Measurements from ENCODE around the gene LIX1. TPM values are rescaled to one million over a fixed set of nuclear protein-coding genes. Genes with fewer than 3 reads are reported as not detected.

LIX1 gene
- total RNA-seq, 1 donor from 2014 or later: 0.59 TPM

GRCh38 chr5:97151370-97151769 is 9.0 kb upstream of the LIX1 start:
- no peak overlapping the region for H3K4me2 ChIP-seq (ENCODE audit: low read length)
- H3K27ac ChIP-seq (ENCODE audit: low read depth, low read length): no peak overlapping the region
- no peaks in the 10 kb centered on the region for H3K27me3 Mint-ChIP-seq (ENCODE audit: low read depth, unreplicated experiment)
- no peaks in the 10 kb centered on the region for H3K4me1 ChIP-seq (ENCODE audit: insufficient read depth, low read length)
- TF ChIP-seq EZH2 (IDR thresholded peaks at IDR 0.05; ENCODE audit: insufficient read depth, low read length) (no peak), CTCF (IDR thresholded peaks at IDR 0.05; ENCODE audit: insufficient read depth, low read depth, low read length) (no peak)
- H3K79me2 ChIP-seq (ENCODE audit: insufficient read depth, low read length): no peaks in the 10 kb centered on the region
- H3K27me3 ChIP-seq (ENCODE audit: insufficient read depth, low read length): no peaks in the 10 kb centered on the region
- FAIRE-seq: no peak
- no peaks in the 10 kb centered on the region for H3K9me3 ChIP-seq (ENCODE audit: insufficient read depth, low read depth, low read length)
- no peaks in the 10 kb centered on the region for H4K20me1 ChIP-seq (ENCODE audit: insufficient read depth, low read length)
- H3K4me3 Mint-ChIP-seq (ENCODE audit: unreplicated experiment): no peak overlapping the region
- no peaks in the 10 kb centered on the region for H3K9me3 Mint-ChIP-seq (ENCODE audit: unreplicated experiment)
- no peak for DNase-seq (ENCODE audit: low read depth)
- H3K9ac ChIP-seq (ENCODE audit: low read length): no peak overlapping the region
- no peak overlapping the region for H2AFZ ChIP-seq (ENCODE audit: low read depth, low read length)
- H3K4me3 ChIP-seq (ENCODE audit: insufficient read depth, low read depth, low read length): no peak overlapping the region
- H3K4me1 Mint-ChIP-seq (ENCODE audit: low read depth, unreplicated experiment): no peaks in the 10 kb centered on the region
- H3K36me3 ChIP-seq (ENCODE audit: insufficient read depth, low read length): no peaks in the 10 kb centered on the region
- H3K36me3 Mint-ChIP-seq (ENCODE audit: low read depth, unreplicated experiment): peaks cover 1% of the 10 kb centered on the region
- no peak overlapping the region for H3K27ac Mint-ChIP-seq (ENCODE audit: unreplicated experiment)

GRCh38 chr5:97150401-97150800 is 8.0 kb upstream of the LIX1 start:
- no peak for FAIRE-seq
- Mint-ChIP-seq H3K27ac (ENCODE audit: unreplicated experiment) (no peak overlapping the region), H3K27me3 (ENCODE audit: low read depth, unreplicated experiment) (no peaks in the 10 kb centered on the region), H3K4me3 (ENCODE audit: unreplicated experiment) (no peak overlapping the region), H3K36me3 (ENCODE audit: low read depth, unreplicated experiment) (peaks cover 1% of the 10 kb centered on the region), H3K4me1 (ENCODE audit: low read depth, unreplicated experiment) (no peaks in the 10 kb centered on the region), H3K9me3 (ENCODE audit: unreplicated experiment) (no peaks in the 10 kb centered on the region)
- Histone ChIP-seq H3K36me3 (ENCODE audit: insufficient read depth, low read length) (no peaks in the 10 kb centered on the region), H3K4me3 (ENCODE audit: insufficient read depth, low read depth, low read length) (no peak overlapping the region), H3K27ac (ENCODE audit: low read depth, low read length) (no peak overlapping the region), H3K79me2 (ENCODE audit: insufficient read depth, low read length) (no peaks in the 10 kb centered on the region), H3K27me3 (ENCODE audit: insufficient read depth, low read length) (no peaks in the 10 kb centered on the region), H3K9me3 (ENCODE audit: insufficient read depth, low read depth, low read length) (no peaks in the 10 kb centered on the region), H3K4me2 (ENCODE audit: low read length) (no peak overlapping the region), H4K20me1 (ENCODE audit: insufficient read depth, low read length) (no peaks in the 10 kb centered on the region), H3K9ac (ENCODE audit: low read length) (no peak overlapping the region), H2AFZ (ENCODE audit: low read depth, low read length) (no peak overlapping the region), H3K4me1 (ENCODE audit: insufficient read depth, low read length) (no peaks in the 10 kb centered on the region)
- TF ChIP-seq EZH2 (IDR thresholded peaks at IDR 0.05; ENCODE audit: insufficient read depth, low read length): no peak
- no peak for TF ChIP-seq CTCF (IDR thresholded peaks at IDR 0.05; ENCODE audit: insufficient read depth, low read depth, low read length)
- DNase-seq (ENCODE audit: low read depth): no peak

- no peak for DNase-seq (ENCODE audit: low read depth)
- H3K27ac Mint-ChIP-seq (ENCODE audit: unreplicated experiment): no peak overlapping the region
- no peak overlapping the region for H3K27ac ChIP-seq (ENCODE audit: low read depth, low read length)
- H3K4me3 Mint-ChIP-seq (ENCODE audit: unreplicated experiment): no peak overlapping the region
- no peaks in the 10 kb centered on the region for H3K4me1 Mint-ChIP-seq (ENCODE audit: low read depth, unreplicated experiment)
- no peak overlapping the region for H3K4me2 ChIP-seq (ENCODE audit: low read length)
- H3K27me3 Mint-ChIP-seq (ENCODE audit: low read depth, unreplicated experiment): no peaks in the 10 kb centered on the region
- no peak overlapping the region for H3K9ac ChIP-seq (ENCODE audit: low read length)
- H3K36me3 ChIP-seq (ENCODE audit: insufficient read depth, low read length): no peaks in the 10 kb centered on the region
- no peaks in the 10 kb centered on the region for H3K79me2 ChIP-seq (ENCODE audit: insufficient read depth, low read length)
- H3K9me3 ChIP-seq (ENCODE audit: insufficient read depth, low read depth, low read length): no peaks in the 10 kb centered on the region
- H3K9me3 Mint-ChIP-seq (ENCODE audit: unreplicated experiment): no peaks in the 10 kb centered on the region
- no peak for TF ChIP-seq CTCF (IDR thresholded peaks at IDR 0.05; ENCODE audit: insufficient read depth, low read depth, low read length)
- no peak for TF ChIP-seq EZH2 (IDR thresholded peaks at IDR 0.05; ENCODE audit: insufficient read depth, low read length)
- FAIRE-seq: no peak
- no peaks in the 10 kb centered on the region for H3K4me1 ChIP-seq (ENCODE audit: insufficient read depth, low read length)
- no peak overlapping the region for H3K4me3 ChIP-seq (ENCODE audit: insufficient read depth, low read depth, low read length)
- no peaks in the 10 kb centered on the region for H3K36me3 Mint-ChIP-seq (ENCODE audit: low read depth, unreplicated experiment)
- no peaks in the 10 kb centered on the region for H4K20me1 ChIP-seq (ENCODE audit: insufficient read depth, low read length)
- no peak overlapping the region for H2AFZ ChIP-seq (ENCODE audit: low read depth, low read length)
- no peaks in the 10 kb centered on the region for H3K27me3 ChIP-seq (ENCODE audit: insufficient read depth, low read length)
Measured at GRCh38 chr5:97149709-97150108, 7.3 kb upstream of the LIX1 start.

Measured in astrocyte (in vitro differentiated cells and primary cell).